Right cardiac atrium (tissue), 5 donors: ENCODE results near the gene NYAP1. TPM values are rescaled to one million over a fixed set of nuclear protein-coding genes. Genes with fewer than 3 reads are reported as not detected.
"Not testable (repeated sequence)": the region's sequence is repeated elsewhere in the genome, so short reads cannot be mapped to it uniquely, and the experiment has no call there.

ENCODE experiments used
- ATAC-seq, 2 donors: fragments of 200-7000 bp; cut with Tn5 transposase; one replicate each; pipeline versions ENCODE4 v1.8.0 to v1.9.1; 2020; ENCODE audit warnings: moderate library complexity in 2 of 2, mild to moderate bottlenecking in 1 of 2
- DNase-seq, 3 donors: peaks; one replicate each; pipeline ENCODE4 v3.0.0-alpha.2; 2020
- H3K27ac ChIP-seq: one replicate; pipeline ENCODE4 v1.5.1; 2013; ENCODE audit warnings: mild to moderate bottlenecking, low read length, control low read depth, moderate library complexity
- H3K27me3 ChIP-seq: one replicate; pipeline ENCODE4 v1.6.1; 2013; ENCODE audit not compliant: control insufficient read depth, insufficient read depth
- H3K4me1 ChIP-seq: one replicate; pipeline ENCODE4 v1.6.1; 2013; ENCODE audit warnings: low read length; ENCODE audit not compliant: control insufficient read depth, insufficient read depth
- H3K4me3 ChIP-seq: one replicate; pipeline ENCODE4 v1.5.1; 2013; ENCODE audit warnings: low read length, control low read depth
- H3K9me3 ChIP-seq: one replicate; pipeline ENCODE4 v1.6.1; 2013; ENCODE audit warnings: low read length; ENCODE audit not compliant: control insufficient read depth
- WGBS: extraction: QIAGEN DNeasy Blood & Tissue Kit; methylation state at CpG from one replicate; pipeline ENCODE4 v1.1.7; 2013; 5-methylcytosine and 5-hydroxymethylcytosine counted together
- intact Hi-C, 4 donors: fragments of 100-400 bp; cut with DNase I; formaldehyde crosslinking; loops; one replicate each; pipeline versions ENCODE4 v1.11.0 to v1.14.0; 2022 to 2023
- polyA plus RNA-seq: library from polyadenylated mRNA; stranded (reverse); fragments of 200-250 nt; gene quantifications from one replicate; pipeline ENCODE4 v1.2.3, GENCODE V29; 2013
- total RNA-seq, 4 donors: library from RNA; stranded (reverse); fragmentation: NEBNext Ultra II Directional; extraction: Animal tissue kit (Norgen Biotek cat#: 25700); gene quantifications; one replicate each; pipeline ENCODE4 v1.2.1, GENCODE V29; 2021
- donor health status: healthy with polysubstance abuse.
- donor health status: DM: no; HTN: yes; CAD: no.
- donor health status: DM: no; HTN: no; CAD: no.
- donor health status: DM: no; HTN: yes; CAD: no; lungs with severe emphysema.
- donor health status: DM: yes; HTN: yes; CAD: no.

The NYAP1 gene
- total and polyA plus RNA-seq, 5 donors: 0.39 to 1.1 (median 0.76) TPM

DNA sequence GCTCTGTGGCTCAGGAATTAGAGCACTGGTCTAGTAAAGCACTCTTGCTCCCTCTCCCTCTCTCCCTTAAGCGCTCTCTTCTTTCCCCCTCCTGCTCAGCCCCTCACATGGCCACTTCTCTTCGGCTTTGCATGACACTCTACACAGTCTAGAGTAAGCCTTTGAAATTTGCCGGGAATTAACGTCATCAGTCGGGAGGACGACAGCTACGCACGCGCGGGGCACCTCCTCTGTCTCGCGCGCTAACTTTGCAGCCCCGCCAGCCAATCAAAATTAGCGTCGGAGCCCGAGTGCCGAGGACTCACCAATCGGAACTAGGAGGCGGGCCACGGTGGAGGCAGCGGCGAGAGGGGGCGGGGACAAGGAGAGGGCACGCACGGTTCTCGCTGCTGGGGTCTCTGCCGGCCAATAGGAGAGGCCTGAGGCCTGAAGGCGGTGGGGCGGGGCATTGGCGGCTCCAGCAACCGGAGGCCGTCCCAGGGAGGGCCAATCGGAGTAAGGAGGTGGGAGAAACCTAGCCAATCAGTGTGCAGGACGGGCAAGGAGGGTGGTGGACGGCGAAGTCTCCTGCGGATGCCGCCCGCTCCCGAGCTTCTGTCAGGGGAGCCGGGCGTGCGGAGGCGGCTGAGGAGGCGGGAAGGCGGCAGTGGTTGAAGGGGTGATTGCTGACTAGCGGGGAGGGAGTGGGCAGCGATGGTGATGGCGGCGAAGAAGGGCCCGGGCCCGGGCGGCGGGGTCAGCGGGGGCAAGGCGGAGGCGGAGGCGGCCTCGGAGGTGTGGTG, 55.1 kb downstream of the NYAP1 start, which contains the start of gene AGFG2:
TSS of gene AGFG2 (plus strand) at position 550 of the 782 bp plus-strand sequence. CDS start at position 694, 144 bp downstream.
- Histone ChIP-seq H3K4me3 (peak within 1 kb of the TSS; percentile 71), H3K4me1 (peaks cover 4% of the 10 kb centered on the region), H3K27me3 (no peaks in the 10 kb centered on the region), H3K27ac (peak within 1 kb of the TSS; percentile 76), H3K9me3 (no peaks in the 10 kb centered on the region)
- under 1% methylated on average over 60 of the region's 60 CpGs for WGBS
- ATAC-seq (peak; percentile 100), DNase-seq (peak; percentile 100)
- intact Hi-C loops: no loop called here

DNA sequence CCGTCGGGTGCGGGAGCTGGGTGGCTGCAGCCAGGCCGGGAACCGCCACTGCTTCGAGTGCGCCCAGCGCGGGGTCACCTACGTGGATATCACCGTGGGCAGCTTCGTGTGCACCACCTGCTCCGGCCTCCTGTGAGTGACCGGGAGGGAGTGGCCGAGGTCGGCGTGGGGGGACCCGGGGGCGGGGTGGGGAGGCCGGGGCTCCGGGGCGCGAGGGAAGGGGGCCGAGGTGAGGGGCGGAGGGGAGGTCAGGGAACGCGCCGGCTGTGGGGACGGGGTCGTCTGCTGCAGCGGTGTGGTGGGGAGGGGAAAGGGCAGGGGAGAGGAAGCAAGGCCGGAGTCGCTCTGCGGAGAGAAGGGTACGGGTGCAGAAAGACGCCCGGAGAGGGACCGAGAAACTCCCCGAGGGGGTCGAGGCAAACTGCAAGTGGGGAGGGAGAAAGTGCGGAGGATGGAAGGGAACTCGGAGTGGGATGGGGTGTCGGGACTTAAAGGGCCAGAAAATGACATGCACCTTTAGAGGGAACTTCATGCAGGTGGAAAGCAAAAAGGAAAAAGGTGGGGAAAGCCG, 55.8 kb downstream of the NYAP1 start:
- intact Hi-C loops: no loop called here
- under 1% methylated on average over 44 of the region's 44 CpGs for WGBS
- no peaks in the 10 kb centered on the region for H3K9me3 ChIP-seq

DNA sequence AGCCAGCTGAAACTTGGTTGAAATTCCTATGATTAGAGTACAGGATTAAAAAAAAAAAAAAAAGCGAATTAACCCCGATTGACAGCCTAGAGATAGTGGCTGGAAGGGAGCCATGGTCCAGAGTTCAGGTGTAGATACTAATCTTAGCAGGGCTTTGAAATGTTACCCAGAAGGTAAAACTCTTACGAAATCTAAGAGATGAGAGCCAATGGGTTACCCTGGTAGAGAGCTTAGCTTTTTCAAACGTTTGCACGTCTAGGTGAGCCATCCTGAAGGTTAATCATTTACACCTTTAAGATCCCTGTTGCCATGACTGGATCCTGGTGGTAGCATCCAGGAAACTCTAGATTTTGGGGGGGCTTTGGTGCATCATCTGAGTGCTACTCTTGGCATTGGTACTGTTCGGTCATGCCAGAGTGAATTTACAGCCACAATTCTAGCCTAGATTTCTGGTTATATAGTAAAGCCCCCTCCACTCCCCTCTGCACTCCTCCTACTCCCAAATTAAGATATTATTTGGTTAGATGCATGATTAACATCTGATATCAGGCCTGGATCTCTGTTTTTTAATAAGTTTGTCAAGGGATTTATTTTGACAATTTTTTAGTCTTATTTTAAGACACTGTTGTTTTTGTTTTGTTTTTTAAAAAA, 56.5 kb downstream of the NYAP1 start:
- DNase-seq (no peak), ATAC-seq (no peak)
- peak overlapping the region; percentile 71 for H3K4me3 ChIP-seq
- no peak overlapping the region for H3K27ac ChIP-seq
- H3K9me3 ChIP-seq: no peaks in the 10 kb centered on the region
- WGBS: 44% methylated on average over 6 of the region's 6 CpGs
- intact Hi-C loops: no loop called here
- peaks cover 6% of the 10 kb centered on the region for H3K4me1 ChIP-seq
- H3K27me3 ChIP-seq: no peaks in the 10 kb centered on the region

More for the DNA sequence above, 55.8 kb downstream of the NYAP1 start:
- Histone ChIP-seq H3K4me1 (peaks cover 4% of the 10 kb centered on the region), H3K27me3 (no peaks in the 10 kb centered on the region), H3K27ac (peak overlapping the region; percentile 76), H3K4me3 (peak overlapping the region; percentile 71)
- DNase-seq (no peak), ATAC-seq (no peak)

- WGBS: 84% methylated on average over 7 of the region's 7 CpGs
- intact Hi-C loops, DNase-seq, H3K27ac ChIP-seq, H3K4me3 ChIP-seq, H3K27me3 ChIP-seq, H3K9me3 ChIP-seq, ATAC-seq: not testable (repeated sequence)
- peaks cover 12% of the 10 kb centered on the region for H3K4me1 ChIP-seq
These were observed 57.6 kb downstream of the NYAP1 start for GRCh38 chr7:100541309-100541708.

- Histone ChIP-seq H3K4me1 (peaks cover 28% of the 10 kb centered on the region), H3K9me3 (no peaks in the 10 kb centered on the region), H3K4me3 (no peak overlapping the region), H3K27me3 (no peaks in the 10 kb centered on the region), H3K27ac (no peak overlapping the region)
- DNase-seq (no peak), ATAC-seq (no peak)
- 65% methylated on average over 1 of the region's 1 CpG for WGBS
- intact Hi-C loops: no loop called here
These were observed 59.9 kb downstream of the NYAP1 start for GRCh38 chr7:100543586-100543985.

GRCh38 chr7:100544386-100544785, 60.7 kb downstream of the NYAP1 start:
- peaks cover 32% of the 10 kb centered on the region for H3K4me1 ChIP-seq
- no peak overlapping the region for H3K4me3 ChIP-seq
- DNase-seq (no peak), ATAC-seq (no peak)
- H3K9me3 ChIP-seq: no peaks in the 10 kb centered on the region
- H3K27ac ChIP-seq: peak overlapping the region; percentile 97
- intact Hi-C loops: no loop called here
- whole genome bisulfite sequencing: 33% methylated on average over 5 of the region's 5 CpGs
- no peaks in the 10 kb centered on the region for H3K27me3 ChIP-seq

Other genes starting within 250 kb of the NYAP1 start
- not detected for gene SPDYE3, start 176.2 kb upstream of the NYAP1 start, total RNA-seq
- gene SPDYE3, start 176.2 kb upstream of the NYAP1 start, polyA plus RNA-seq: 0.20 TPM
- 10 to 100 TPM; 13.2 to 15.6 (median 13.7) TPM for gene PILRB, start 125.8 kb upstream of the NYAP1 start, total RNA-seq
- 18.1 TPM for gene PILRB, start 125.8 kb upstream of the NYAP1 start, polyA plus RNA-seq
- gene PILRA, start 110.4 kb upstream of the NYAP1 start, total RNA-seq: 1 to 10 TPM; 3.9 to 5.3 (median 4.9) TPM
- gene PILRA, start 110.4 kb upstream of the NYAP1 start, polyA plus RNA-seq: 2.3 TPM
- gene ZCWPW1, start 55.2 kb upstream of the NYAP1 start, total RNA-seq: 1 to 10 TPM; 3.5 to 5.3 (median 4.4) TPM
- gene ZCWPW1, start 55.2 kb upstream of the NYAP1 start, polyA plus RNA-seq: 4.9 TPM
- gene MEPCE, start 54.1 kb upstream of the NYAP1 start, total RNA-seq: 10 to 100 TPM; 18.7 to 24.6 (median 23.2) TPM
- 20.4 TPM for gene MEPCE, start 54.1 kb upstream of the NYAP1 start, polyA plus RNA-seq
- 10 to 100 TPM; 14.8 to 17.7 (median 16.5) TPM for gene PPP1R35, start 47.4 kb upstream of the NYAP1 start, total RNA-seq
- gene PPP1R35, start 47.4 kb upstream of the NYAP1 start, polyA plus RNA-seq: 20.3 TPM
- under 1 TPM in 1 of 4 donors, not detected in 3; 0.44 TPM for gene SPACDR, start 19.7 kb upstream of the NYAP1 start, total RNA-seq
- gene SPACDR, start 19.7 kb upstream of the NYAP1 start, polyA plus RNA-seq: 0.11 TPM
- 10 to 100 TPM; 36.7 to 63.6 (median 48.6) TPM for gene TSC22D4, start 4.7 kb upstream of the NYAP1 start, total RNA-seq
- 61.2 TPM for gene TSC22D4, start 4.7 kb upstream of the NYAP1 start, polyA plus RNA-seq
- 10 to 100 TPM; 18.4 to 26.3 (median 23.1) TPM for gene AGFG2, start 55.3 kb downstream of the NYAP1 start, total RNA-seq
- 17.3 TPM for gene AGFG2, start 55.3 kb downstream of the NYAP1 start, polyA plus RNA-seq
- gene SAP25, start 90.0 kb downstream of the NYAP1 start, total RNA-seq: 1 to 10 TPM in 2 of 4 donors, under 1 TPM in 1, not detected in 1; 0.81 to 1.4 (median 1.3) TPM
- gene SAP25, start 90.0 kb downstream of the NYAP1 start, polyA plus RNA-seq: 0.79 TPM
- gene LRCH4, start 102.2 kb downstream of the NYAP1 start, total RNA-seq: 10 to 100 TPM; 29.0 to 36.0 (median 32.4) TPM
- gene LRCH4, start 102.2 kb downstream of the NYAP1 start, polyA plus RNA-seq: 33.4 TPM
- 1 to 10 TPM in 1 of 4 donors, under 1 TPM in 2, not detected in 1; 0.74 to 1.0 (median 0.76) TPM for gene FBXO24, start 102.4 kb downstream of the NYAP1 start, total RNA-seq
- gene FBXO24, start 102.4 kb downstream of the NYAP1 start, polyA plus RNA-seq: 0.27 TPM
- 10 to 100 TPM; 44.0 to 81.7 (median 57.4) TPM for gene PCOLCE, start 118.4 kb downstream of the NYAP1 start, total RNA-seq
- gene PCOLCE, start 118.4 kb downstream of the NYAP1 start, polyA plus RNA-seq: 41.2 TPM
- gene MOSPD3, start 128.6 kb downstream of the NYAP1 start, total RNA-seq: 10 to 100 TPM; 11.1 to 13.7 (median 11.9) TPM
- gene MOSPD3, start 128.6 kb downstream of the NYAP1 start, polyA plus RNA-seq: 13.8 TPM
- gene TFR2, start 157.6 kb downstream of the NYAP1 start, total RNA-seq: under 1 TPM in 3 of 4 donors, not detected in 1; 0.25 to 0.41 (median 0.26) TPM
- gene TFR2, start 157.6 kb downstream of the NYAP1 start, polyA plus RNA-seq: 0.14 TPM
- gene ACTL6B, start 172.5 kb downstream of the NYAP1 start, total RNA-seq: not detected
- not detected for gene ACTL6B, start 172.5 kb downstream of the NYAP1 start, polyA plus RNA-seq
- gene GNB2, start 189.8 kb downstream of the NYAP1 start, total RNA-seq: 100 to 1,000 TPM; 128 to 160 (median 132) TPM
- gene GNB2, start 189.8 kb downstream of the NYAP1 start, polyA plus RNA-seq: 115 TPM
- gene GIGYF1, start 210.3 kb downstream of the NYAP1 start, total RNA-seq: 10 to 100 TPM; 26.7 to 39.6 (median 32.7) TPM
- 26.2 TPM for gene GIGYF1, start 210.3 kb downstream of the NYAP1 start, polyA plus RNA-seq
- 10 to 100 TPM; 21.4 to 26.4 (median 24.2) TPM for gene POP7, start 222.2 kb downstream of the NYAP1 start, total RNA-seq
- 37.2 TPM for gene POP7, start 222.2 kb downstream of the NYAP1 start, polyA plus RNA-seq
- not detected for gene EPO, start 236.5 kb downstream of the NYAP1 start, total RNA-seq
- not detected for gene EPO, start 236.5 kb downstream of the NYAP1 start, polyA plus RNA-seq
- not detected for gene ZAN, start 249.7 kb downstream of the NYAP1 start, total RNA-seq
- not detected for gene ZAN, start 249.7 kb downstream of the NYAP1 start, polyA plus RNA-seq